Measurements from ENCODE around the gene ACOT13.

The ACOT13 gene

DNA sequence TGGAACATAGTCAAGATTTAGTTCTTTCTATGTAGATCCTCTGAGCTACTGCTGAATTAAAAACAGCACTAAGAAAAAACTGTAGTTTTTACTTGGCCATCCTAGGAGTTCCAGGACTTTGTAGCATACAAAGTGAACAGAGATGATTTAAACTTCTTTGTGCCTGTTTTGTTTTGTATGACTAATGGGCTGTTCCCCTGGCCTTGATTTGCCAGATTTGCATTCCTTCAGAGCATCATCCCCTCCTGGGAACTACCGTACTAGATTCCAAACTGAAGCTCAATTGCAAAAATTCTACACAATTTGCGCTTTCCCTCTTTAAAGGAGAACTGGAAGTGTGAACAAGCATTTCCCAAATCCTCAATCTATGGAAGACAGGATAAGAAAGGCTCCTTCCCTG is 23.1 kb downstream of the ACOT13 start:
- no peak overlapping the region for H4K8ac ChIP-seq (ENCODE audit: low read depth, low read length)
- no peaks in the 10 kb centered on the region for H3K4me1 ChIP-seq (ENCODE audit: control insufficient read depth, low read depth, low read length)
- WGBS (ENCODE audit: extremely low coverage, insufficient coverage, low lambda C conversion rate), result no CpG with 5 or more reads among the region's 2 CpGs
- no peaks in the 10 kb centered on the region for H3K79me2 ChIP-seq (ENCODE audit: control insufficient read depth, insufficient read depth, low read length)
- no peak overlapping the region for H3K4me2 ChIP-seq (ENCODE audit: low read length)
- H2BK5ac ChIP-seq (ENCODE audit: low read length), result no peak overlapping the region
- H3K23ac ChIP-seq (ENCODE audit: low read length), result no peak overlapping the region
- H4K5ac ChIP-seq (ENCODE audit: low read length), result no peak overlapping the region
- no peak overlapping the region for H3K4me3 ChIP-seq (ENCODE audit: low read length)
- no peaks in the 10 kb centered on the region for H3K79me1 ChIP-seq (ENCODE audit: low read length)
- H3K36me3 ChIP-seq (ENCODE audit: control insufficient read depth, insufficient read depth, low read length), result no peaks in the 10 kb centered on the region
- no peak for DNase-seq
- no peak overlapping the region for H2BK120ac ChIP-seq (ENCODE audit: low read depth, low read length)
- no peak overlapping the region for H3K18ac ChIP-seq (ENCODE audit: low read length)
- no peak overlapping the region for H3K56ac ChIP-seq (ENCODE audit: low read length)
- H3K9ac ChIP-seq (ENCODE audit: low read length), result no peak overlapping the region
- no peaks in the 10 kb centered on the region for H3K27me3 ChIP-seq (ENCODE audit: insufficient read depth, low read length, poor library complexity)
- no peak overlapping the region for H2AK5ac ChIP-seq (ENCODE audit: low read length)
- no peak overlapping the region for H3K4ac ChIP-seq (ENCODE audit: low read depth, low read length)
- no peak overlapping the region for H2BK15ac ChIP-seq (replicated peaks; ENCODE audit: low read depth)
- no peak overlapping the region for H3K27ac ChIP-seq (ENCODE audit: low read depth, low read length)

GRCh38 chr6:24690593-24690992 is 23.7 kb downstream of the ACOT13 start:
- H3K27ac ChIP-seq (ENCODE audit: low read depth, low read length), result no peak overlapping the region
- H2AK5ac ChIP-seq (ENCODE audit: low read length), result no peak overlapping the region
- no peak overlapping the region for H4K5ac ChIP-seq (ENCODE audit: low read length)
- DNase-seq, result no peak
- H2BK120ac ChIP-seq (ENCODE audit: low read depth, low read length), result no peak overlapping the region
- H3K27me3 ChIP-seq (ENCODE audit: insufficient read depth, low read length, poor library complexity), result no peaks in the 10 kb centered on the region
- H2BK5ac ChIP-seq (ENCODE audit: low read length), result no peak overlapping the region
- no peak overlapping the region for H3K4ac ChIP-seq (ENCODE audit: low read depth, low read length)
- no peaks in the 10 kb centered on the region for H3K36me3 ChIP-seq (ENCODE audit: control insufficient read depth, insufficient read depth, low read length)
- no peak overlapping the region for H3K56ac ChIP-seq (ENCODE audit: low read length)
- WGBS (ENCODE audit: extremely low coverage, insufficient coverage, low lambda C conversion rate), result no CpG with 5 or more reads among the region's 1 CpG
- no peak overlapping the region for H3K4me3 ChIP-seq (ENCODE audit: low read length)
- no peaks in the 10 kb centered on the region for H3K79me1 ChIP-seq (ENCODE audit: low read length)
- no peak overlapping the region for H3K23ac ChIP-seq (ENCODE audit: low read length)
- no peak overlapping the region for H4K8ac ChIP-seq (ENCODE audit: low read depth, low read length)
- no peak overlapping the region for H3K9ac ChIP-seq (ENCODE audit: low read length)
- no peak overlapping the region for H2BK15ac ChIP-seq (replicated peaks; ENCODE audit: low read depth)
- H3K79me2 ChIP-seq (ENCODE audit: control insufficient read depth, insufficient read depth, low read length), result no peaks in the 10 kb centered on the region
- no peak overlapping the region for H3K18ac ChIP-seq (ENCODE audit: low read length)
- H3K4me1 ChIP-seq (ENCODE audit: control insufficient read depth, low read depth, low read length), result no peaks in the 10 kb centered on the region
- H3K4me2 ChIP-seq (ENCODE audit: low read length), result no peak overlapping the region

GRCh38 chr6:24691550-24691949 is 24.7 kb downstream of the ACOT13 start:
- H3K27me3 ChIP-seq (ENCODE audit: insufficient read depth, low read length, poor library complexity), result no peaks in the 10 kb centered on the region
- H3K4me1 ChIP-seq (ENCODE audit: control insufficient read depth, low read depth, low read length), result no peaks in the 10 kb centered on the region
- no peak overlapping the region for H3K4ac ChIP-seq (ENCODE audit: low read depth, low read length)
- no peak overlapping the region for H3K27ac ChIP-seq (ENCODE audit: low read depth, low read length)
- no peak overlapping the region for H3K56ac ChIP-seq (ENCODE audit: low read length)
- no peak overlapping the region for H4K8ac ChIP-seq (ENCODE audit: low read depth, low read length)
- WGBS (ENCODE audit: extremely low coverage, insufficient coverage, low lambda C conversion rate), result no CpG with 5 or more reads among the region's 3 CpGs
- no peak for DNase-seq
- no peak overlapping the region for H2AK5ac ChIP-seq (ENCODE audit: low read length)
- H2BK5ac ChIP-seq (ENCODE audit: low read length), result no peak overlapping the region
- H4K5ac ChIP-seq (ENCODE audit: low read length), result no peak overlapping the region
- no peak overlapping the region for H3K9ac ChIP-seq (ENCODE audit: low read length)
- no peak overlapping the region for H3K23ac ChIP-seq (ENCODE audit: low read length)
- no peak overlapping the region for H3K4me3 ChIP-seq (ENCODE audit: low read length)
- H3K79me2 ChIP-seq (ENCODE audit: control insufficient read depth, insufficient read depth, low read length), result no peaks in the 10 kb centered on the region
- H3K18ac ChIP-seq (ENCODE audit: low read length), result no peak overlapping the region
- no peak overlapping the region for H2BK120ac ChIP-seq (ENCODE audit: low read depth, low read length)
- no peak overlapping the region for H3K4me2 ChIP-seq (ENCODE audit: low read length)
- H3K79me1 ChIP-seq (ENCODE audit: low read length), result no peaks in the 10 kb centered on the region
- H2BK15ac ChIP-seq (replicated peaks; ENCODE audit: low read depth), result no peak overlapping the region
- no peaks in the 10 kb centered on the region for H3K36me3 ChIP-seq (ENCODE audit: control insufficient read depth, insufficient read depth, low read length)

DNA sequence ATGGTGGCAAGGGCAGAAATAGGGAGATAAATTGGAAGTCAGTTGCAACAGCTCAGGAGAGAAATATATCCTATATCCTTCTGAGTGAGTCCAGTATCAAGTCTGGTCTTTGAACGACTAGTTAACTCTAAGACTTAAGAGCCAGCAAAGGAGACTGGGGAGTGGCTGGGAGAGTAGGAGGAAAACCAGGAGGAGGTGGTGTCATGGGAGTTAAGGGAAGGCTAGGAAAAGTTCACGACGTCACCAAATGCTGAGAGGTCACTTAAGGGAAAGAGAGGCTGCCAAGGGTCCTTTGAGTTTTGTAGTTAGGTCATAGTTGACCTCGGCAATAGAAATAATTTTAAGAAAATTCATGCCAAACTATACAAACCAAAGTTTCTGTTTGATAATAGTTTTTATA is 25.1 kb downstream of the ACOT13 start:
- Histone ChIP-seq H3K23ac (ENCODE audit: low read length) (no peak overlapping the region), H3K27me3 (ENCODE audit: insufficient read depth, low read length, poor library complexity) (no peaks in the 10 kb centered on the region), H3K4ac (ENCODE audit: low read depth, low read length) (no peak overlapping the region), H2BK120ac (ENCODE audit: low read depth, low read length) (no peak overlapping the region), H3K9ac (ENCODE audit: low read length) (no peak overlapping the region), H4K8ac (ENCODE audit: low read depth, low read length) (no peak overlapping the region), H4K5ac (ENCODE audit: low read length) (no peak overlapping the region), H3K36me3 (ENCODE audit: control insufficient read depth, insufficient read depth, low read length) (no peaks in the 10 kb centered on the region), H2AK5ac (ENCODE audit: low read length) (no peak overlapping the region), H3K4me1 (ENCODE audit: control insufficient read depth, low read depth, low read length) (no peaks in the 10 kb centered on the region), H3K4me2 (ENCODE audit: low read length) (no peak overlapping the region), H3K18ac (ENCODE audit: low read length) (no peak overlapping the region), H3K27ac (ENCODE audit: low read depth, low read length) (no peak overlapping the region), H3K56ac (ENCODE audit: low read length) (no peak overlapping the region), H2BK15ac (replicated peaks; ENCODE audit: low read depth) (no peak overlapping the region), H2BK5ac (ENCODE audit: low read length) (no peak overlapping the region), H3K4me3 (ENCODE audit: low read length) (no peak overlapping the region), H3K79me1 (ENCODE audit: low read length) (no peaks in the 10 kb centered on the region), H3K79me2 (ENCODE audit: control insufficient read depth, insufficient read depth, low read length) (no peaks in the 10 kb centered on the region)
- DNase-seq, result no peak
- WGBS (ENCODE audit: extremely low coverage, insufficient coverage, low lambda C conversion rate), result no CpG with 5 or more reads among the region's 4 CpGs

DNA sequence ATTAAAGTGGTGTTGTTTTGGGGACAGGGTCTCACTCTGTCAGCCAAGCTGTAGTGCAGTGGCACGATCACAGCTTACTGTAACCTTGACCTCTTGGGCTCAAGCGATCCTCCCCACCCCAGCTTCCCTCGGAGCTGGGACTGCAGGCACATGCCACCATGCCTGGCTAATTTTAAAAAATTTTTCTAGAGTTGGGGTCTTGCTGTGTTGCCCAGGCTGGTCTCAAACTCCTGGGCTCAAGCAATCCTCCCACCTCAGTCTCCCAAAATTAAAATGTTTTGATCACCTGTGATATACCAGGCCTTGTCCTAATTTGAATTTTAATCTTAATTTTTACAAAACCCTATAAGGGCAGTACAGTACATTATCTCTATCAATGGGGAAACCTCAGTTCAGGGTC is 25.5 kb downstream of the ACOT13 start:
- no peak overlapping the region for H3K27ac ChIP-seq (ENCODE audit: low read depth, low read length)
- no peak overlapping the region for H2BK15ac ChIP-seq (replicated peaks; ENCODE audit: low read depth)
- no peak overlapping the region for H3K18ac ChIP-seq (ENCODE audit: low read length)
- WGBS (ENCODE audit: extremely low coverage, insufficient coverage, low lambda C conversion rate), result no CpG with 5 or more reads among the region's 3 CpGs
- H3K4ac ChIP-seq (ENCODE audit: low read depth, low read length), result no peak overlapping the region
- H3K9ac ChIP-seq (ENCODE audit: low read length), result no peak overlapping the region
- no peak overlapping the region for H3K56ac ChIP-seq (ENCODE audit: low read length)
- H3K36me3 ChIP-seq (ENCODE audit: control insufficient read depth, insufficient read depth, low read length), result no peaks in the 10 kb centered on the region
- no peaks in the 10 kb centered on the region for H3K27me3 ChIP-seq (ENCODE audit: insufficient read depth, low read length, poor library complexity)
- no peak overlapping the region for H4K8ac ChIP-seq (ENCODE audit: low read depth, low read length)
- H2AK5ac ChIP-seq (ENCODE audit: low read length), result no peak overlapping the region
- H3K4me3 ChIP-seq (ENCODE audit: low read length), result no peak overlapping the region
- no peaks in the 10 kb centered on the region for H3K4me1 ChIP-seq (ENCODE audit: control insufficient read depth, low read depth, low read length)
- no peak for DNase-seq
- no peak overlapping the region for H2BK5ac ChIP-seq (ENCODE audit: low read length)
- H4K5ac ChIP-seq (ENCODE audit: low read length), result no peak overlapping the region
- no peaks in the 10 kb centered on the region for H3K79me2 ChIP-seq (ENCODE audit: control insufficient read depth, insufficient read depth, low read length)
- no peak overlapping the region for H3K23ac ChIP-seq (ENCODE audit: low read length)
- H3K79me1 ChIP-seq (ENCODE audit: low read length), result no peaks in the 10 kb centered on the region
- no peak overlapping the region for H2BK120ac ChIP-seq (ENCODE audit: low read depth, low read length)
- H3K4me2 ChIP-seq (ENCODE audit: low read length), result no peak overlapping the region

DNA sequence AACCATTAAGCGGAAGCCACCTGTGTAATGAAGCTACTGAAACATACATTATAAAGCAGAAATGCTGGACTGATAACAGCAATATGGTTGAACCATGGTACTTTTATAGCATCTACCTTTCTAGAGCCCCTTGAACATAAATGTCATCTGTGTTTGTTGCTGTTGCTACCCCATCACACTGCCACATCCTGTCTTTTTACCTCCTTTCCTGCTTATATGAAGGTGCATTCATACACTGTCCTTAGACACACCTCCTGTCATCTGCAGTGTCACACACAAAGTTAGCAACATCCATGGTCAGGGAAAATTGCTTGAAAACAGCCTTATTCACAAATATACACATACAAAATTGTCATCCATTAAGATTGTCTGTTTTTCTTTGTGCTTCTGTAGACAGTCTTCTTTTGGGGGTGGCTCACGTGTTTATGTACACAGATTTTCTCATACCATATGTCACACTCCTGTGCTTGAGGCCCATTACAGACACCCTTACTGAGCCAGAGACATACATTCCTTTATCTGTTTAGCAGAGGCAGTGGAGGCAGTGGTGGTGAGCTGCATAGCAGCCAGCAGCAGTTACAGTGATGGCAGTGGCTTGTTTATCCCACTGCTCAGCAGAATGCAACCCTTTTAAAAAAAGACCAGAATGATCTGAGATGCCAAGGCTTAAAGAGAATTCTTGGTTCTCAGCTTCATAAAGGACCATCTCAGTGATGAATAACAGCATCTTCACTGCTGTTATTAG is 26.1 kb downstream of the ACOT13 start:
- H2AK5ac ChIP-seq (ENCODE audit: low read length), result no peak overlapping the region
- no peak overlapping the region for H3K9ac ChIP-seq (ENCODE audit: low read length)
- no peak overlapping the region for H4K5ac ChIP-seq (ENCODE audit: low read length)
- H3K36me3 ChIP-seq (ENCODE audit: control insufficient read depth, insufficient read depth, low read length), result no peaks in the 10 kb centered on the region
- H3K18ac ChIP-seq (ENCODE audit: low read length), result no peak overlapping the region
- no CpG with 5 or more reads among the region's 2 CpGs for WGBS (ENCODE audit: extremely low coverage, insufficient coverage, low lambda C conversion rate)
- no peak overlapping the region for H3K23ac ChIP-seq (ENCODE audit: low read length)
- no peak overlapping the region for H2BK5ac ChIP-seq (ENCODE audit: low read length)
- H3K4me2 ChIP-seq (ENCODE audit: low read length), result no peak overlapping the region
- no peak overlapping the region for H3K4me3 ChIP-seq (ENCODE audit: low read length)
- H3K4ac ChIP-seq (ENCODE audit: low read depth, low read length), result no peak overlapping the region
- no peak overlapping the region for H4K8ac ChIP-seq (ENCODE audit: low read depth, low read length)
- H3K79me1 ChIP-seq (ENCODE audit: low read length), result no peaks in the 10 kb centered on the region
- no peaks in the 10 kb centered on the region for H3K4me1 ChIP-seq (ENCODE audit: control insufficient read depth, low read depth, low read length)
- H2BK15ac ChIP-seq (replicated peaks; ENCODE audit: low read depth), result no peak overlapping the region
- no peaks in the 10 kb centered on the region for H3K27me3 ChIP-seq (ENCODE audit: insufficient read depth, low read length, poor library complexity)
- H3K79me2 ChIP-seq (ENCODE audit: control insufficient read depth, insufficient read depth, low read length), result no peaks in the 10 kb centered on the region
- no peak overlapping the region for H2BK120ac ChIP-seq (ENCODE audit: low read depth, low read length)
- H3K56ac ChIP-seq (ENCODE audit: low read length), result no peak overlapping the region
- DNase-seq, result no peak
- H3K27ac ChIP-seq (ENCODE audit: low read depth, low read length), result no peak overlapping the region
